Stimulated activated CD8-positive, alpha-beta memory T cell treated with anti-CD3 and anti-CD28 coated beads, Interleukin-15, amount 100 ng/mL, for 48 hours (primary cell): ENCODE results near the gene ABCB1.
"Not testable (repeated sequence)": the region's sequence is repeated elsewhere in the genome, so short reads cannot be mapped to it uniquely, and the experiment has no call there.

Experiments used
- DNase-seq, 2 donors: peaks; one replicate each; pipeline ENCODE4 v3.0.0-alpha.2; 2020; ENCODE audit warnings: low read depth in 2 of 2

ABCB1 gene

GRCh38 chr7:87473192-87473591, 127.5 kb downstream of the ABCB1 start:
- DNase-seq, result no peak

- no peak for DNase-seq
These were observed 129.2 kb downstream of the ABCB1 start for GRCh38 chr7:87471473-87471872.

GRCh38 chr7:87469204-87469603, 131.5 kb downstream of the ABCB1 start:
- not testable (repeated sequence) for DNase-seq

GRCh38 chr7:87465534-87465880, 135.2 kb downstream of the ABCB1 start:
- not testable (repeated sequence) for DNase-seq

GRCh38 chr7:87464830-87465533, 135.7 kb downstream of the ABCB1 start:
- DNase-seq, result not testable (repeated sequence)

GRCh38 chr7:87463982-87464381, 136.7 kb downstream of the ABCB1 start:
- DNase-seq, result no peak

GRCh38 chr7:87460444-87460843, 140.2 kb downstream of the ABCB1 start:
- DNase-seq, result not testable (repeated sequence)

- DNase-seq, result no peak
These were observed 140.7 kb downstream of the ABCB1 start for GRCh38 chr7:87459941-87460340.

GRCh38 chr7:87458148-87458547, 142.5 kb downstream of the ABCB1 start:
- no peak for DNase-seq

- DNase-seq, result no peak
These were observed 144.4 kb downstream of the ABCB1 start for GRCh38 chr7:87456247-87456646.
